ENCODE measurements around the gene UPF3A.

- TF ChIP-seq TRIM28 (IDR thresholded peaks at IDR 0.05; ENCODE audit: borderline replicate concordance, low read length) = no peak
- no peak for TF ChIP-seq ZNF677 (tag by site-specific recombination; IDR thresholded peaks at IDR 0.05)
- TF ChIP-seq KLF10 (tag by site-specific recombination; IDR thresholded peaks at IDR 0.05) = no peak
- no peak for TF ChIP-seq PBX3 (CRISPR knock-in tag; IDR thresholded peaks at IDR 0.05)
- no peak for TF ChIP-seq ZSCAN16 (tag by site-specific recombination; IDR thresholded peaks at IDR 0.05)
- TF ChIP-seq, protein P1, sequence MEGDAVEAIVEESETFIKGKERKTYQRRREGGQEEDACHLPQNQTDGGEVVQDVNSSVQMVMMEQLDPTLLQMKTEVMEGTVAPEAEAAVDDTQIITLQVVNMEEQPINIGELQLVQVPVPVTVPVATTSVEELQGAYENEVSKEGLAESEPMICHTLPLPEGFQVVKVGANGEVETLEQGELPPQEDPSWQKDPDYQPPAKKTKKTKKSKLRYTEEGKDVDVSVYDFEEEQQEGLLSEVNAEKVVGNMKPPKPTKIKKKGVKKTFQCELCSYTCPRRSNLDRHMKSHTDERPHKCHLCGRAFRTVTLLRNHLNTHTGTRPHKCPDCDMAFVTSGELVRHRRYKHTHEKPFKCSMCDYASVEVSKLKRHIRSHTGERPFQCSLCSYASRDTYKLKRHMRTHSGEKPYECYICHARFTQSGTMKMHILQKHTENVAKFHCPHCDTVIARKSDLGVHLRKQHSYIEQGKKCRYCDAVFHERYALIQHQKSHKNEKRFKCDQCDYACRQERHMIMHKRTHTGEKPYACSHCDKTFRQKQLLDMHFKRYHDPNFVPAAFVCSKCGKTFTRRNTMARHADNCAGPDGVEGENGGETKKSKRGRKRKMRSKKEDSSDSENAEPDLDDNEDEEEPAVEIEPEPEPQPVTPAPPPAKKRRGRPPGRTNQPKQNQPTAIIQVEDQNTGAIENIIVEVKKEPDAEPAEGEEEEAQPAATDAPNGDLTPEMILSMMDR (tag by site-specific recombination; IDR thresholded peaks at IDR 0.05) = no peak
- TF ChIP-seq SALL2 (tag by site-specific recombination; IDR thresholded peaks at IDR 0.05; ENCODE audit: borderline replicate concordance) = no peak
- TF ChIP-seq OVOL3 (tag by site-specific recombination; IDR thresholded peaks at IDR 0.05) = no peak
These were observed 45.2 kb upstream of the UPF3A start for GRCh38 chr13:114236227-114236626.
